ENCODE measurements around the gene MAGI3.

MAGI3 gene

GRCh38 chr1:113389953-113390834 lies at the start of gene MAGI3:
MAGI3 (plus strand) TSS chr1:113390515; CDS start chr1:113391034, 519 bp downstream.
- peak; percentile 80 for DNase-seq (ENCODE audit: low read depth, low spot score)

GRCh38 chr1:113353580-113353979 lies 36.7 kb upstream of the MAGI3 start:
- no peak for DNase-seq (ENCODE audit: low read depth, low spot score)

- DNase-seq (ENCODE audit: low read depth, low spot score), result no peak
Measured at GRCh38 chr1:113363935-113364334, 26.4 kb upstream of the MAGI3 start.

DNA sequence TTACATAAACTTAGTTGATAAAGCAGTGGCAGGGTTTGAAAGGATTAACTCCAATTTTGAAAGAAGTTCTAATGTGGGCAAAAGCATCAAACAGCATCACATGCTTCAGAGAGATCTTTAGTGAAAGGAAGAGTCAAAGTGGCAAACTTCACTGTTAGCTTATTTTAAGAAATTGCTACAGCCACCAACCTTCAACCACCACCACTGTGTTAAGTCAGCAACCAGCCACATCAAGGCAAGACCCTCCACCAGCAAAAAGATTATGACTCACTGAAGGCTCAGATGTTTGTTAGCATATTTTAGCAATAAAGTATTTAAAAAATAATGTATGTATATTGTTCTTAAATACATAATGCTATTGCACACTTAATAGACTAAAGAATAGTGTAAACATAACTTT lies 21.3 kb upstream of the MAGI3 start:
- DNase-seq (ENCODE audit: low read depth, low spot score), result no peak

DNA sequence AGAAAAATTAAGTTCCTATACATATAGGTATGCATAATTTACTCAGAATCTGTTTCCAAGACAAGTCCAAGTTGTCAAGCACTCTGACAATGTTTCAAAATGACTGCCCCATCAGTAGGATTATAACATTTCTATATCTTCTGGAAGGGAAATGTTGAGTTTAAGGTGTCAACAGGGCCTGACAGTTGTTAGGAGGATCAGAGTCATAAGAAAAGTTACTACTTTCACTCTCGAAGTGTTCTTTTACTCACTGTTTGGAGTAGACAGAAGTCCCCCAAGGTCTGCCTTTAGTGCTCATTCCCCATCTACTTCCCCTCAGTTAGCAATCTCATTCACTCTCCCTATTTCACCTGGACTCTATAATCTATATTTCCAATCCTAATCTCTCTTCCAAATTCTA lies 20.6 kb upstream of the MAGI3 start:
- no peak for DNase-seq (ENCODE audit: low read depth, low spot score)

DNA sequence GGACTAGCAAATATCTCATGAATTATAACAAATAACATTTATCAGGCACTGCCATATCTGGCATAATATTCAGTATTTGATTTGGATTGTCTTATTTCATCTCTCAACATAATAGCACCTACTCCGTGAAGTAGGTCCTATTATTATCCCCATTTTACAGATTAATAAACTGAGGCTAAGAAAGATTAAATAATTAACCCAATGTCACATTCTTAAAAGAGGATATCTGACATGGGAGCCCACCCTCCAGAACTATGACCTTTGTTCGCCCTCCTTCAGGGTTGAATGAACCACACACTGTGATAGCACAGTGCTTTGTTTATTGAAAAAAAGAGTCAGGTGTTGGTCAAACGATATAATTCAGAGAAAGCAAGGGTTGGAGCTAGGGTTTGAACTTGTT lies 19.4 kb upstream of the MAGI3 start:
- DNase-seq (ENCODE audit: low read depth, low spot score), result no peak

- DNase-seq (ENCODE audit: low read depth, low spot score), result no peak
Measured at GRCh38 chr1:113372546-113372945, 17.8 kb upstream of the MAGI3 start.

DNA sequence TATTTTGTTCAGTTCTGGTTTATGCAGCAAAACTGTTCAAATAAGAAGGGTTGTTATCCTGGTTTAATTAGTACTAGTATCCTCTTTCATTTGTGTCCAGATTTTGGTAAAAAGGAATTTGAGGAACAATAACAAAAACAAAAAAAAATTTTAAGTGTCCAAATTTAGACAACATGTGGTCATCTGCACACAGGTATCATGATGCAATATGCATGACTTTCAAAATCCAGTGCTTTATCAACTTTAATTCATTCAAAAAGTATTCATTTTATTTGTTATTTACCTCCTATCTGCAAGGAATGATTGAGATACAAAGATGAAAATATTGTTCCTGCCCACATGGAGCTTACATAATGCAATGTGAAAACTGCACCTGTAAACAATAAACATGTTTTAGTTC lies 16.7 kb upstream of the MAGI3 start:
- DNase-seq (ENCODE audit: low read depth, low spot score), result no peak

GRCh38 chr1:113375878-113376277 lies 14.4 kb upstream of the MAGI3 start:
- DNase-seq (ENCODE audit: low read depth, low spot score), result no peak

GRCh38 chr1:113380075-113380474 lies 10.2 kb upstream of the MAGI3 start:
- no peak for DNase-seq (ENCODE audit: low read depth, low spot score)

DNA sequence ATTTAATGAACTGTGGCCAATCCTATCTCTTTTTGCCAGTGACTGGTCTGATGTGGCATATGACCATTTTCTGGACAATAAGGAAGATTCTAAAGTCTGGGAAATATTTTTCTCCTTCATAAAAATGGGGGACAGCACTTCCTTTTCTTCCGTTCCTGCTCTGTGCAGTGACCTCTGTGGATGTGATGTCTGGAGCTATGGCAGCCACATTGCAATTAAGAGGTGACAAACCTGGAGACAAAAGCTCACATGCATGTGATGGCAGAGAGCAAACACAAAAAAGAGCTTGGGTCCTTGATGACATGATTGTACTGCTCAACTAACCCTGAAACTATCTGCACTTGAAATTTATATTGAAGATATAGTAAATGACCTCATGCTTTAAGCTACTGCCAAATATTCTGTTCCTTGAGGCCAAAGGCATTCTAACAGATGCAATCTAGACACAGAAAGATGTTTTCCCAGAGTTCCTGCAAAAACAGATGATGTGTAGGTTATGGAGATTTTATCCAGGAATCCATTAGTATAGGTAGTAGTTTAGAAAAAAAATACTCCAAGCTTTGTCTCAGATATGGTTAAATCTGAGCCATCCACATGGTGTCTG lies 2.2 kb upstream of the MAGI3 start:
- DNase-seq (ENCODE audit: low read depth, low spot score), result no peak

GRCh38 chr1:113388621-113389358 lies 1.5 kb upstream of the MAGI3 start:
- DNase-seq (ENCODE audit: low read depth, low spot score), result no peak

DNA sequence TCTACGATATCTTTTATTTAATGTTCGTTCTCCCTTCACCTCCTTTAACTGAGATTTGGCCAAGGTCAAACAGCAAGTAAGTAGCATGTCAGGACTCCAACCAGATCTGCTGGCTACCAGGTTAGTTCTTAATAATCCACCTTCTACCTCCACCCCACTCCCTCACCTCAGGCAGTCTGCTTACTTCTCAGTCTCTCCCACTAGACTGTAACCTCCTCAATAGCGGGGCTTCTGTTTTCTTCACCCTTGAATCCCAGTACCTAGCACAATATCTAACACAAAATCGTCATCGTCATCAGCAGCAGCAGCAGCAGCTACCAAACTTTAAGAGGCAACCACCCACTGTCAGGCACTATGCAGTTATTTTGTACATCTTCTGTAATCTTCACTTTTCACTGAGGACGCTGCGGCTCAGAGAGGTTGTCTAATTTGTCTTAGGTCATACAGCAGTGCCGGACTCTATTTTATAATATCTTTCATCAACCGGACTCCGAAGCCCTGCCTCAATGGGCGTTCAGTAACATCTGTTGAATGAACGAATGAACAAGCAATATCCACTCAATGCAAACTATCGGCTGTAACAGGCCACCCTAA lies 859 bp upstream of the MAGI3 start:
- DNase-seq (ENCODE audit: low read depth, low spot score), result no peak

DNA sequence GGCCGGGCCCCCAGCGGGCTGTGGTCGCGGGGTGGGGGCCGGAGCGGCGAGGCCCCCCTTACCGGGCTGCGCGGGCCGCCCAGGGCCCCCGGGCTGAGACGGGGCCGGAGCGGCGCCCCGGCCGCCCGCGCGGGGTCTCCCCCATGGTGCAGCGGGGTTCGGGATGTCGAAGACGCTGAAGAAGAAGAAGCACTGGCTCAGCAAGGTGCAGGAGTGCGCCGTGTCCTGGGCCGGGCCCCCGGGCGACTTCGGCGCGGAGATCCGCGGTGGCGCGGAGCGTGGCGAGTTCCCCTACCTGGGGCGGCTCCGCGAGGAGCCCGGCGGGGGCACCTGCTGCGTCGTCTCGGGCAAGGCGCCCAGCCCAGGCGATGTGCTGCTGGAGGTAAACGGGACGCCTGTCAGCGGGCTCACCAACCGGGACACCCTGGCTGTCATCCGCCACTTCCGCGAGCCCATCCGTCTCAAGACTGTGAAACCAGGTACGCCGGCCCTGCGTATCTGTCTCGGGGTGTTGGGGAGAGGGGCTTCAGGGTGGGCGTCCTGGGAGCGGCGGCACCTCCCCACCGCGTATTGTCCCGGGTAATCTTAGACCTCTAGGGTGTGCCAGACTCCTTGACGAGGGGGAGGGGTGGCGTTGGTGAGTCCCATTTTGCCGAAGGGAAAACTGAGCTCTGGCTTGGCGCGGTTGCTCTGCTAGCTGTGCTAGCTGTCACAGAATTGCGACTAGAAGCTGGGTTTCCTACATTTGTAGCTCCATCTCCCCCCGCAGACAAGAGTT lies 745 bp downstream of the MAGI3 start:
- DNase-seq (ENCODE audit: low read depth, low spot score), result no peak

- no peak for DNase-seq (ENCODE audit: low read depth, low spot score)
Measured at GRCh38 chr1:113391649-113392271, 1.4 kb downstream of the MAGI3 start.

GRCh38 chr1:113392541-113393128 lies 2.3 kb downstream of the MAGI3 start:
- DNase-seq (ENCODE audit: low read depth, low spot score), result no peak

GRCh38 chr1:113394043-113394862 lies 3.9 kb downstream of the MAGI3 start:
- no peak for DNase-seq (ENCODE audit: low read depth, low spot score)

GRCh38 chr1:113394863-113395259 lies 4.5 kb downstream of the MAGI3 start:
- no peak for DNase-seq (ENCODE audit: low read depth, low spot score)

DNA sequence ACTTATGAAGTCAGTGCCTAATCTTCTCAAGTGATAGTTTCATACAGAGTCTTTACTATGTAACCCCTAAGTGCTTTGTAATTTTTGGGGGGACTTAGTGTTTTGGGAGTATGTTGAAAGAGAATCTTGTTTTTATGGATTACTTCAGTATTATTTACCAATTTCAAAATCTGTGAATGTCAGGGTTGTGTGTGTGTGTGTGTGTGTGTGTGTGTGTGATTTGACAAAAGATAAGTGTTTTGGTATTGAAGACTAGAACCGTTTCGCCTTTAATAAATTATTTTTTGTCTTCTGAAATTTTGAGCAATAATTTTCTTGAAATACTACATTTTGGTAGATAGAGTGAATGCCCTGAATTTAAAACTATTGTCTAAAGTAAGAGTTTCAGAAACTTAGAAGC lies 5.8 kb downstream of the MAGI3 start:
- DNase-seq (ENCODE audit: low read depth, low spot score), result no peak

DNA sequence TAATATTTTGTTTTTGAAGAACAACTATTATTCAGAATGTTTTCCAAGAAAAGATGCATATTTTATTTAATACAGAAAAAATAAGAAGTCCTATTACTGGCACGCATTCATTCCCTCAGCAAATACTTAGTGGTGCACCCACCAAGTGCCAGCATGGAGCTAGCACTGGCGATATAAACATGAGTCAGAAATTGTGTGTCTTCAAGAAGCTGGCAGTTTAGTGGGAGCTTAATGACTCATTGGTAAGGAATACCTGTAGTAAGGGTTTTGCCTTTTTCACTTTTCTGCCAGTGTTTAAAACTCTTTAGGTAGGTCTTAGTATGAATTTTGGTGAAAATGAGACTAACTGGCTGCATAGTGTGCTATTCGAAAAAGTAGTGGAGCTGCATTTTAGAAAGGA lies 6.3 kb downstream of the MAGI3 start:
- DNase-seq (ENCODE audit: low read depth, low spot score), result no peak
